HepG2 (cell line): ENCODE data around the gene AGAP1. TPM values are rescaled to one million over a fixed set of nuclear protein-coding genes. Genes with fewer than 3 reads are reported as not detected.

Source experiments
- MEIS1 ChIP-seq: sonication (generic); formaldehyde crosslinking; IDR thresholded peaks from 2 replicates; pipeline ENCODE4 v1.9.0; 2021; ENCODE audit warnings: mild to moderate bottlenecking, missing genetic modification reagents, moderate library complexity, borderline replicate concordance
- TBX3 ChIP-seq: fragments of 450-650 bp; IDR thresholded peaks from 2 replicates; pipeline ENCODE4 v1.6.1; 2017; ENCODE audit warnings: antibody characterized with exemption, mild to moderate bottlenecking, inconsistent platforms, borderline replicate concordance
- TEAD2 ChIP-seq: sonication (generic); formaldehyde crosslinking; IDR thresholded peaks from 2 replicates; pipeline ENCODE4 v1.9.0; 2021; ENCODE audit warnings: missing genetic modification reagents
- TFE3 ChIP-seq: IDR thresholded peaks from 2 replicates; pipeline ENCODE4 v1.6.1; 2016
- ZHX2 ChIP-seq, 2 experiments: sonication (generic) in 1 of 2; formaldehyde crosslinking in 1 of 2; IDR thresholded peaks; 2 replicates each; pipeline versions ENCODE4 v1.6.1 to v1.9.0; 2014 to 2022; ENCODE audit warnings: antibody characterized with exemption in 1 of 2, borderline replicate concordance in 1 of 2, inconsistent platforms in 1 of 2, low read depth in 1 of 2, missing genetic modification reagents in 1 of 2
- ZMYM4 ChIP-seq: sonication (generic); formaldehyde crosslinking; IDR thresholded peaks from 2 replicates; pipeline ENCODE4 v1.8.1; 2023; ENCODE audit warnings: mild to moderate bottlenecking, missing genetic modification reagents
- ZNF609 ChIP-seq: sonication (generic); formaldehyde crosslinking; IDR thresholded peaks from 2 replicates; pipeline ENCODE4 v1.4.0; 2020; ENCODE audit warnings: mild to moderate bottlenecking, missing genetic modification reagents, borderline replicate concordance
- ZNF703 ChIP-seq: sonication (generic); formaldehyde crosslinking; IDR thresholded peaks from 2 replicates; pipeline ENCODE4 v1.5.1; 2020; ENCODE audit warnings: missing genetic modification reagents, mild to moderate bottlenecking, moderate library complexity, borderline replicate concordance
- ZUFSP ChIP-seq: sonication (generic); formaldehyde crosslinking; IDR thresholded peaks from 2 replicates; pipeline ENCODE4 v1.9.0; 2021; ENCODE audit warnings: missing genetic modification reagents, mild to moderate bottlenecking, borderline replicate concordance
- polyA plus RNA-seq, 8 experiments: library from polyadenylated mRNA; depleted of rRNA in 3 of 8; stranded (reverse) in 7 of 8; unstranded in 1 of 8; fragments of >200 nt; fragmentation: Illumina TruSeq in 4 of 8; extraction: Trizol in 4 of 8; gene quantifications; 2 replicates each; pipeline versions ENCODE4 v1.2.1 to v1.2.3, GENCODE V29; 2011 to 2016; ENCODE audit warnings: low read depth in 4 of 8, missing spikeins in 1 of 8, mixed read lengths in 1 of 8; ENCODE audit not compliant: insufficient read depth in 1 of 8
- total RNA-seq, 5 experiments: library from RNA; depleted of rRNA; stranded (reverse); fragments of >200 nt; fragmentation: Illumina TruSeq; extraction: Trizol; gene quantifications; 2 replicates each; pipeline ENCODE4 v1.2.3, GENCODE V29; 2016; ENCODE audit warnings: low read depth in 1 of 5
- TF ChIP-seq, protein P1 (sequence below): sonication (generic); formaldehyde crosslinking; IDR thresholded peaks from 2 replicates; pipeline ENCODE4 v1.8.0; 2022; ENCODE audit warnings: missing genetic modification reagents, mild to moderate bottlenecking, borderline replicate concordance

Gene AGAP1
- total and polyA plus RNA-seq, 2 of the 13 experiments (the other 11 are each of a cell fraction or from before 2014, with no cell fraction given): 21.2 to 32.7 TPM

DNA sequence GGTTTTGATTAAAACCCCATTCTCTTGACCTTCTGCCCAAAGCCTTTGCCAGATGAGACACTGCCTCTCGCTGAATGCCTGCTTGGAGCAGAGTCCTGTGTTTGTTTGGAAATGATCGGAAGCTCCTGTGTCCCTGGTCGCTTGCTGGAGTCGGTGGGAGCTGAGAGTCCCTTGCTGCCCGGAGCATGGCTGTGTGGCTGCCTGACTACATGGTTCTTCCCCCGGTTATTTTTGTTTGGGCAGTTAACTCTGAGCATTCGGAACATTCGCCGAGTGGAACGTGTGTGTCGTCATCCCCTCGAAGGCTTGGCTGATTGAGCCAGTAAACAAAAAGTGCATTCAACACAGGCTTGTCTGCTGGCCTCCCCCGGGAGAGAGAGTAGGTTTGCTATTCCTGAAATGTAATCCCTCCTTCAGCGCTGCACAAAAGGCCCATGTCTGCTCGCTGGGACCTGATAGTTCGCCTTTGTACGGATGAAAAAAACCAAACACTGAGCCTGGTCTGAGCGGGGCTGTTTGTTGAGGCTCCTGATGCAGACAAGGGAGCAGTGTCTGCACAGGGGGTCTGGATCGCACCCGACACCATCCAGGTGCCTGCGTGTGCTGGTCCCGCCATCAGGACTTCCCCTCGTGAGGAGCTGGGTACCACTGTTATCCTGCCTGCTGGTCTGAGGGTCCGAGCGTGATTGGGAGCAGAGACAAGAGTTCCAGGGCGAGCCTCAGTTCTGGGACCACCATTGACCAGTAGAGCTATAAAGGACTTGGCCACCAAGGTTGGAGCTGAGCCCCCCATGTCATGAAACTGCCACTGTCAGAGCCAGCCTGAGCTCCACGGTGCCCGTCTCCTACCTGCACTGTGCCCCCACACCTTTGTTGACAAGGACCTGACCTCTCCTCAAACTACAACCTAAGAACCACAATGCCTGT, 83.8 kb downstream of the AGAP1 start (continued):
- TF ChIP-seq ZNF609 (CRISPR knock-in tag) (0 out of 2 replicates have a peak, but pooled peaks have one; percentile 61), ZUFSP (no peak), TBX3 (no peak), TEAD2 (CRISPR knock-in tag) (no peak), ZNF703 (CRISPR knock-in tag) (no peak), ZHX2 (IDR thresholded peaks at IDR 0.05; ENCODE audit: low read depth) (0 out of 2 replicates have a peak, but pooled peaks have one; percentile 19), ZHX2 (CRISPR knock-in tag; IDR thresholded peaks at IDR 0.05; ENCODE audit: borderline replicate concordance) (no peak), ZMYM4 (CRISPR knock-in tag) (no peak; the same call in none of the 2 replicates), MEIS1 (peak; percentile 73; the same call in 1 of the 2 replicates), TFE3 (CRISPR knock-in tag) (no peak)
- TF ChIP-seq, protein P1, sequence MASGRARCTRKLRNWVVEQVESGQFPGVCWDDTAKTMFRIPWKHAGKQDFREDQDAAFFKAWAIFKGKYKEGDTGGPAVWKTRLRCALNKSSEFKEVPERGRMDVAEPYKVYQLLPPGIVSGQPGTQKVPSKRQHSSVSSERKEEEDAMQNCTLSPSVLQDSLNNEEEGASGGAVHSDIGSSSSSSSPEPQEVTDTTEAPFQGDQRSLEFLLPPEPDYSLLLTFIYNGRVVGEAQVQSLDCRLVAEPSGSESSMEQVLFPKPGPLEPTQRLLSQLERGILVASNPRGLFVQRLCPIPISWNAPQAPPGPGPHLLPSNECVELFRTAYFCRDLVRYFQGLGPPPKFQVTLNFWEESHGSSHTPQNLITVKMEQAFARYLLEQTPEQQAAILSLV: no peak; the same call in 1 of the 2 replicates
